WTC11 (cell line): ENCODE data around the gene GPRC5C.

ENCODE experiments used
- EMX1 ChIP-seq: fragments of 250-450 bp; sonication (Bioruptor Pico); IDR thresholded peaks from 2 replicates; pipeline ENCODE4 v1.8.0; 2021; ENCODE audit warnings: mild to moderate bottlenecking
- FOXP1 ChIP-seq: sonication (generic); formaldehyde crosslinking; IDR thresholded peaks from 2 replicates; pipeline ENCODE4 v1.8.0; 2022; ENCODE audit warnings: missing genetic modification reagents, mild to moderate bottlenecking, moderate library complexity, borderline replicate concordance
- IRF2 ChIP-seq: sonication (generic); formaldehyde crosslinking; IDR thresholded peaks from 2 replicates; pipeline ENCODE4 v1.8.0; 2022; ENCODE audit warnings: low read depth, missing genetic modification reagents, borderline replicate concordance
- NFYB ChIP-seq: sonication (generic); formaldehyde crosslinking; conservative IDR thresholded peaks from 2 replicates; pipeline ENCODE4 v1.8.0; 2022; ENCODE audit warnings: low read depth, missing genetic modification reagents
- NR2C2 ChIP-seq: sonication (generic); formaldehyde crosslinking; IDR thresholded peaks from 2 replicates; pipeline ENCODE4 v1.8.0; 2022; ENCODE audit warnings: mild to moderate bottlenecking, missing genetic modification reagents
- RELA ChIP-seq: sonication (generic); formaldehyde crosslinking; IDR thresholded peaks from 2 replicates; pipeline ENCODE4 v1.8.1; 2022; ENCODE audit warnings: missing genetic modification reagents, mild to moderate bottlenecking, borderline replicate concordance
- SP1 ChIP-seq: sonication (generic); formaldehyde crosslinking; conservative IDR thresholded peaks from 2 replicates; pipeline ENCODE4 v1.8.1; 2022; ENCODE audit warnings: missing genetic modification reagents
- ZNF121 ChIP-seq: sonication (generic); formaldehyde crosslinking; IDR thresholded peaks from 2 replicates; pipeline ENCODE4 v1.8.0; 2023; ENCODE audit warnings: missing genetic modification reagents
- TF ChIP-seq, protein P1 (sequence below): sonication (generic); formaldehyde crosslinking; IDR thresholded peaks from 2 replicates; pipeline ENCODE4 v1.8.0; 2023; ENCODE audit warnings: missing genetic modification reagents
- TF ChIP-seq, protein P2 (sequence below): fragments of 200-600 bp; IDR thresholded peaks from 2 replicates; pipeline ENCODE4 v1.8.0; 2022; ENCODE audit warnings: antibody characterized with exemption
- TF ChIP-seq, protein P3 (sequence below): sonication (generic); formaldehyde crosslinking; IDR thresholded peaks from 2 replicates; pipeline ENCODE4 v1.8.1; 2023; ENCODE audit warnings: mild to moderate bottlenecking, missing genetic modification reagents
- TF ChIP-seq, protein P4 (sequence below): sonication (generic); formaldehyde crosslinking; IDR thresholded peaks from 2 replicates; pipeline ENCODE4 v1.8.0; 2022; ENCODE audit warnings: mild to moderate bottlenecking, missing genetic modification reagents
- TF ChIP-seq, protein P5 (sequence below): sonication (generic); formaldehyde crosslinking; IDR thresholded peaks from 2 replicates; pipeline ENCODE4 v1.8.1; 2023; ENCODE audit warnings: mild to moderate bottlenecking, moderate library complexity, missing genetic modification reagents

DNA sequence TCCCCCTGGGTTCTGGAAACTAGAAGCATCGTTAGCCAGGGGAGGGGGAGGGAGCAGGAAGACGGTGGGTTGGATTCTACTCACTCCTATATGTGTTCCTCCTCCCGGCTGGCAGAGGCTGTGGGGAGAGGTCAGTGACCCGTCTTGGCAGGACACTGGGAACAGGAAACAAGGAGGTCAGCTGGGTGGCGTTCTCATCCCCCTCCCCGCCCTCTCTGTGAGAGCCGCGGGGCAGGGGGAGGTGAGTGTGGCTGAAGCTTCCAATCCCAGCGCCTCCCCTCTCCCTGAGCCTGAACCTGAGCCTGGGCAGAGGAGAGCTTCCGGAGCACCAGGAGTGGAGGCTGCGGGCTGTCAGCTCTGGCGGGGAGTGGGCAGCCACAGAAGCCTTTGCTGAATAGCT, 12.5 kb downstream of the GPRC5C start:
- TF ChIP-seq, protein P1, sequence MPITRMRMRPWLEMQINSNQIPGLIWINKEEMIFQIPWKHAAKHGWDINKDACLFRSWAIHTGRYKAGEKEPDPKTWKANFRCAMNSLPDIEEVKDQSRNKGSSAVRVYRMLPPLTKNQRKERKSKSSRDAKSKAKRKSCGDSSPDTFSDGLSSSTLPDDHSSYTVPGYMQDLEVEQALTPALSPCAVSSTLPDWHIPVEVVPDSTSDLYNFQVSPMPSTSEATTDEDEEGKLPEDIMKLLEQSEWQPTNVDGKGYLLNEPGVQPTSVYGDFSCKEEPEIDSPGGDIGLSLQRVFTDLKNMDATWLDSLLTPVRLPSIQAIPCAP = no peak
- TF ChIP-seq, protein P2, sequence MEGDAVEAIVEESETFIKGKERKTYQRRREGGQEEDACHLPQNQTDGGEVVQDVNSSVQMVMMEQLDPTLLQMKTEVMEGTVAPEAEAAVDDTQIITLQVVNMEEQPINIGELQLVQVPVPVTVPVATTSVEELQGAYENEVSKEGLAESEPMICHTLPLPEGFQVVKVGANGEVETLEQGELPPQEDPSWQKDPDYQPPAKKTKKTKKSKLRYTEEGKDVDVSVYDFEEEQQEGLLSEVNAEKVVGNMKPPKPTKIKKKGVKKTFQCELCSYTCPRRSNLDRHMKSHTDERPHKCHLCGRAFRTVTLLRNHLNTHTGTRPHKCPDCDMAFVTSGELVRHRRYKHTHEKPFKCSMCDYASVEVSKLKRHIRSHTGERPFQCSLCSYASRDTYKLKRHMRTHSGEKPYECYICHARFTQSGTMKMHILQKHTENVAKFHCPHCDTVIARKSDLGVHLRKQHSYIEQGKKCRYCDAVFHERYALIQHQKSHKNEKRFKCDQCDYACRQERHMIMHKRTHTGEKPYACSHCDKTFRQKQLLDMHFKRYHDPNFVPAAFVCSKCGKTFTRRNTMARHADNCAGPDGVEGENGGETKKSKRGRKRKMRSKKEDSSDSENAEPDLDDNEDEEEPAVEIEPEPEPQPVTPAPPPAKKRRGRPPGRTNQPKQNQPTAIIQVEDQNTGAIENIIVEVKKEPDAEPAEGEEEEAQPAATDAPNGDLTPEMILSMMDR = no peak
- TF ChIP-seq, protein P3, sequence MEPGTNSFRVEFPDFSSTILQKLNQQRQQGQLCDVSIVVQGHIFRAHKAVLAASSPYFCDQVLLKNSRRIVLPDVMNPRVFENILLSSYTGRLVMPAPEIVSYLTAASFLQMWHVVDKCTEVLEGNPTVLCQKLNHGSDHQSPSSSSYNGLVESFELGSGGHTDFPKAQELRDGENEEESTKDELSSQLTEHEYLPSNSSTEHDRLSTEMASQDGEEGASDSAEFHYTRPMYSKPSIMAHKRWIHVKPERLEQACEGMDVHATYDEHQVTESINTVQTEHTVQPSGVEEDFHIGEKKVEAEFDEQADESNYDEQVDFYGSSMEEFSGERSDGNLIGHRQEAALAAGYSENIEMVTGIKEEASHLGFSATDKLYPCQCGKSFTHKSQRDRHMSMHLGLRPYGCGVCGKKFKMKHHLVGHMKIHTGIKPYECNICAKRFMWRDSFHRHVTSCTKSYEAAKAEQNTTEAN (CRISPR knock-in tag) = no peak
- TF ChIP-seq SP1 (no peak), FOXP1 (no peak), ZNF121 (CRISPR knock-in tag) (no peak), IRF2 (no peak), RELA (CRISPR knock-in tag) (no peak), NFYB (CRISPR knock-in tag) (no peak), EMX1 (no peak), NR2C2 (CRISPR knock-in tag) (no peak)
- TF ChIP-seq, protein P4, sequence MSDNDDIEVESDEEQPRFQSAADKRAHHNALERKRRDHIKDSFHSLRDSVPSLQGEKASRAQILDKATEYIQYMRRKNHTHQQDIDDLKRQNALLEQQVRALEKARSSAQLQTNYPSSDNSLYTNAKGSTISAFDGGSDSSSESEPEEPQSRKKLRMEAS (CRISPR knock-in tag) = no peak
- TF ChIP-seq, protein P5, sequence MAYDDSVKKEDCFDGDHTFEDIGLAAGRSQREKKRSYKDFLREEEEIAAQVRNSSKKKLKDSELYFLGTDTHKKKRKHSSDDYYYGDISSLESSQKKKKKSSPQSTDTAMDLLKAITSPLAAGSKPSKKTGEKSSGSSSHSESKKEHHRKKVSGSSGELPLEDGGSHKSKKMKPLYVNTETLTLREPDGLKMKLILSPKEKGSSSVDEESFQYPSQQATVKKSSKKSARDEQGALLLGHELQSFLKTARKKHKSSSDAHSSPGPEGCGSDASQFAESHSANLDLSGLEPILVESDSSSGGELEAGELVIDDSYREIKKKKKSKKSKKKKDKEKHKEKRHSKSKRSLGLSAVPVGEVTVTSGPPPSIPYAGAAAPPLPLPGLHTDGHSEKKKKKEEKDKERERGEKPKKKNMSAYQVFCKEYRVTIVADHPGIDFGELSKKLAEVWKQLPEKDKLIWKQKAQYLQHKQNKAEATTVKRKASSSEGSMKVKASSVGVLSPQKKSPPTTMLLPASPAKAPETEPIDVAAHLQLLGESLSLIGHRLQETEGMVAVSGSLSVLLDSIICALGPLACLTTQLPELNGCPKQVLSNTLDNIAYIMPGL (CRISPR knock-in tag) = no peak
